Peyer's patch (tissue), 4 donors: ENCODE measurements around the gene RERE.

Experiments
- POLR2A ChIP-seq, 2 donors: fragments of 450-650 bp; IDR thresholded peaks; one replicate each; pipeline ENCODE4 v1.5.1; 2017; ENCODE audit warnings: antibody characterized with exemption in 2 of 2, mild to moderate bottlenecking in 2 of 2, moderate library complexity in 2 of 2
- TF ChIP-seq, protein P1 (sequence below), 6 experiments: fragments of 450-650 bp in 4 of 6; fragments of 200-600 bp in 2 of 6; sonication (generic) in 1 of 6; IDR thresholded peaks; one replicate each; pipeline ENCODE4 v1.5.1; 2017 to 2019; ENCODE audit warnings: antibody characterized with exemption in 6 of 6, mild to moderate bottlenecking in 3 of 6, moderate library complexity in 1 of 6

DNA sequence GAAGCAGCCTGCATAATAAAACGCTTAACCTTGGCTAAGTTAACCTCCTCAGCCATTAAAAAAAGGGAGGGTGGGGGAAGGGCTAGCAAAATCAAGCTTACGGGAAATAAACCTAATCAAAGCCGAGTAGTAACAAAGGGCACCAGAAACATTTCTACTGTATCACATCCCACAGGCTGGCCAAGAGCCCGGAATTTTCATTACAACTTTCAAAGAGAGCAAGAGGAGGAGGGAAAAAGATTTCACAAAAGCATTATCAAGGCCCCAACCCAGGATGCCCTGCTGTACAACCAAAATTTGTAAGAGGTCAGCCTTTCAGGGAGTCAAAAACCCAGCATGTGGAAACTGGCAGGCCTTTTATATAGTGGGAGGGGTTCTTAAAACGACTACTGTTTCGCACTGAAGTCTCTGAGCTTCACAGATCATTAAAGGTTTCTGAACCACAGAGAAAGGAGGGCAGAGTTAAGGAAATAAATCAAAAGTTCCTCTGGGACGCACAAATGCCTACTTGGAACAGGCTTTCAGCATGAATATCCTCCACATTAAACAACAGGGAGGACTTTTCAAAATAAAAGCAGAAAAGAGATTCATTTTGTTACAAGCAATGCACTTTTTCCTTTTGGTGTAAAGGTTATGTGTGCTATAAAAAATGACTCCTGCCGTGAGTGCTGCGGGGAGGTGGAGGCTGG lies 409.1 kb downstream of the RERE start:
- no peak for TF ChIP-seq POLR2A (IDR thresholded peaks at IDR 0.05)
- TF ChIP-seq, protein P1, sequence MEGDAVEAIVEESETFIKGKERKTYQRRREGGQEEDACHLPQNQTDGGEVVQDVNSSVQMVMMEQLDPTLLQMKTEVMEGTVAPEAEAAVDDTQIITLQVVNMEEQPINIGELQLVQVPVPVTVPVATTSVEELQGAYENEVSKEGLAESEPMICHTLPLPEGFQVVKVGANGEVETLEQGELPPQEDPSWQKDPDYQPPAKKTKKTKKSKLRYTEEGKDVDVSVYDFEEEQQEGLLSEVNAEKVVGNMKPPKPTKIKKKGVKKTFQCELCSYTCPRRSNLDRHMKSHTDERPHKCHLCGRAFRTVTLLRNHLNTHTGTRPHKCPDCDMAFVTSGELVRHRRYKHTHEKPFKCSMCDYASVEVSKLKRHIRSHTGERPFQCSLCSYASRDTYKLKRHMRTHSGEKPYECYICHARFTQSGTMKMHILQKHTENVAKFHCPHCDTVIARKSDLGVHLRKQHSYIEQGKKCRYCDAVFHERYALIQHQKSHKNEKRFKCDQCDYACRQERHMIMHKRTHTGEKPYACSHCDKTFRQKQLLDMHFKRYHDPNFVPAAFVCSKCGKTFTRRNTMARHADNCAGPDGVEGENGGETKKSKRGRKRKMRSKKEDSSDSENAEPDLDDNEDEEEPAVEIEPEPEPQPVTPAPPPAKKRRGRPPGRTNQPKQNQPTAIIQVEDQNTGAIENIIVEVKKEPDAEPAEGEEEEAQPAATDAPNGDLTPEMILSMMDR (IDR thresholded peaks at IDR 0.05) = no peak
